Right lobe of liver (tissue), 6 donors: ENCODE results near the gene PPP1R3C. TPM values are rescaled to one million over a fixed set of nuclear protein-coding genes. Genes with fewer than 3 reads are reported as not detected.
A peak's percentile ranks its signal among the peaks of the same experiment; 100 is the strongest.

Experiments used
- ATAC-seq, 4 donors: fragments of 200-7000 bp; cut with Tn5 transposase; one replicate each; pipeline ENCODE4 v1.9.1; 2020; ENCODE audit warnings: mild to moderate bottlenecking in 4 of 4, moderate library complexity in 4 of 4
- DNase-seq, 3 donors: peaks; one replicate each; pipeline ENCODE4 v3.0.0-alpha.2; 2020
- H3K27ac ChIP-seq, 3 donors: fragments of 200-600 bp; one replicate each; pipeline ENCODE4 v1.8.0; 2022
- H3K27me3 ChIP-seq, 2 donors: fragments of 200-600 bp; one replicate each; pipeline ENCODE4 v1.8.0; 2022
- H3K36me3 ChIP-seq, 4 donors: fragments of 200-600 bp; sonication (generic) in 1 of 4; one replicate each; pipeline versions ENCODE4 v1.5.1 to v1.8.0; 2017 to 2022; ENCODE audit warnings: control low read depth in 1 of 4
- H3K4me1 ChIP-seq, 4 donors: fragments of 200-600 bp; sonication (generic) in 1 of 4; one replicate each; pipeline versions ENCODE4 v1.5.1 to v1.8.0; 2017 to 2022; ENCODE audit warnings: control low read depth in 1 of 4
- H3K4me3 ChIP-seq, 3 donors: fragments of 200-600 bp; one replicate each; pipeline ENCODE4 v1.8.0; 2022
- H3K9me3 ChIP-seq, 4 donors: fragments of 200-600 bp; sonication (generic) in 1 of 4; one replicate each; pipeline versions ENCODE4 v1.5.1 to v1.8.0; 2017 to 2022; ENCODE audit warnings: control low read depth in 1 of 4
- CTCF ChIP-seq, 4 donors: fragments of 200-600 bp in 3 of 4; fragments of 450-650 bp in 1 of 4; IDR thresholded peaks; one replicate each; pipeline versions ENCODE4 v1.5.1 to v1.8.0; 2016 to 2022; ENCODE audit warnings: antibody characterized with exemption in 4 of 4, mild to moderate bottlenecking in 2 of 4
- POLR2A ChIP-seq: fragments of 450-650 bp; IDR thresholded peaks from one replicate; pipeline ENCODE4 v1.6.1; 2017; ENCODE audit warnings: antibody characterized with exemption, mild to moderate bottlenecking
- WGBS: methylation state at CpG from one replicate; pipeline ENCODE4 v1.1.6; 2018; ENCODE audit warnings: low coverage, low lambda C conversion rate; ENCODE audit not compliant: insufficient coverage; ENCODE audit errors: missing lambda C conversion rate; 5-methylcytosine and 5-hydroxymethylcytosine counted together
- intact Hi-C, 2 donors: fragments of 100-400 bp; cut with DNase I; formaldehyde crosslinking; loops; one replicate each; pipeline versions ENCODE4 v1.11.2 to v1.14.1; 2022
- total RNA-seq, 6 experiments: library from RNA; depleted of rRNA in 2 of 6; stranded (reverse); fragments of >200 nt in 2 of 6; fragmentation: NEBNext Ultra II Directional in 3 of 6; extraction: Animal tissue kit (Norgen Biotek cat#: 25700) in 3 of 6; gene quantifications; one replicate each; pipeline versions ENCODE4 v1.1.0 to v1.2.4, GENCODE V29; 2016 to 2023
- donor health status: DM: no; HTN: yes; CAD: no.
- donor health status: DM: no; HTN: no; CAD: no.
- donor health status: DM: no; HTN: no; CAD: no.
- donor health status: DM: no; HTN: yes; CAD: no.
- donor health status: DM: no; HTN: yes; CAD: no.

Gene PPP1R3C
- total RNA-seq, 6 experiments from 2014 or later: 24.7 to 158 (median 51.3) TPM

- intact Hi-C loops: no loop called here
- ATAC-seq: no peak
- no peaks in the 10 kb centered on the region for H3K4me1 ChIP-seq
Measured at GRCh38 chr10:91662993-91663392, 30.1 kb upstream of the PPP1R3C start.

GRCh38 chr10:91653219-91653870 is 20.5 kb upstream of the PPP1R3C start:
- no peaks in the 10 kb centered on the region for H3K4me1 ChIP-seq
- no peaks in the 10 kb centered on the region for H3K27me3 ChIP-seq
- no peaks in the 10 kb centered on the region for H3K9me3 ChIP-seq
- no peak overlapping the region for H3K4me3 ChIP-seq
- TF ChIP-seq POLR2A (no peak), CTCF (IDR thresholded peaks at IDR 0.05) (no peak)
- H3K27ac ChIP-seq: no peak overlapping the region
- ATAC-seq: peak in 1 of 4 donors; percentile 42
- intact Hi-C loops: no loop called here
- no peaks in the 10 kb centered on the region for H3K36me3 ChIP-seq
- 69% methylated on average over 6 of the region's 6 CpGs for WGBS
- DNase-seq: no peak

More at GRCh38 chr10:91662993-91663392, 30.1 kb upstream of the PPP1R3C start:
- Histone ChIP-seq H3K36me3 (no peaks in the 10 kb centered on the region), H3K9me3 (no peaks in the 10 kb centered on the region), H3K27ac (no peak overlapping the region), H3K4me3 (no peak overlapping the region), H3K27me3 (no peaks in the 10 kb centered on the region)
- WGBS: 71% methylated on average over 1 of the region's 1 CpG
- TF ChIP-seq POLR2A: no peak
- TF ChIP-seq CTCF (IDR thresholded peaks at IDR 0.05): no peak
- no peak for DNase-seq

- Histone ChIP-seq H3K4me3 (no peak overlapping the region), H3K36me3 (no peaks in the 10 kb centered on the region), H3K4me1 (no peaks in the 10 kb centered on the region), H3K27ac (no peak overlapping the region), H3K27me3 (no peaks in the 10 kb centered on the region), H3K9me3 (no peaks in the 10 kb centered on the region)
- intact Hi-C loops: no loop called here
- TF ChIP-seq POLR2A: no peak
- no peak for TF ChIP-seq CTCF (IDR thresholded peaks at IDR 0.05)
- ATAC-seq (peak in 1 of 4 donors; percentile 10), DNase-seq (no peak)
- 76% methylated on average over 6 of the region's 6 CpGs for WGBS
Measured at GRCh38 chr10:91652364-91652763, 19.5 kb upstream of the PPP1R3C start.

GRCh38 chr10:91643700-91644099 is 10.8 kb upstream of the PPP1R3C start:
- no peak overlapping the region for H3K27ac ChIP-seq
- no peaks in the 10 kb centered on the region for H3K9me3 ChIP-seq
- H3K4me3 ChIP-seq: no peak overlapping the region
- no peaks in the 10 kb centered on the region for H3K36me3 ChIP-seq
- TF ChIP-seq POLR2A (no peak), CTCF (IDR thresholded peaks at IDR 0.05) (peak; percentile 28 to 60 (median 49))
- peaks cover 0 to 5% (median 0%) of the 10 kb centered on the region in 4 donors for H3K4me1 ChIP-seq
- 83% methylated on average over 5 of the region's 5 CpGs for WGBS
- DNase-seq (peak in 1 of 3 donors; percentile 27), ATAC-seq (peak; percentile 67 to 91 (median 75))
- intact Hi-C loops: no loop called here
- no peaks in the 10 kb centered on the region for H3K27me3 ChIP-seq
